Measurements from ENCODE around the gene ACOT11.

DNA sequence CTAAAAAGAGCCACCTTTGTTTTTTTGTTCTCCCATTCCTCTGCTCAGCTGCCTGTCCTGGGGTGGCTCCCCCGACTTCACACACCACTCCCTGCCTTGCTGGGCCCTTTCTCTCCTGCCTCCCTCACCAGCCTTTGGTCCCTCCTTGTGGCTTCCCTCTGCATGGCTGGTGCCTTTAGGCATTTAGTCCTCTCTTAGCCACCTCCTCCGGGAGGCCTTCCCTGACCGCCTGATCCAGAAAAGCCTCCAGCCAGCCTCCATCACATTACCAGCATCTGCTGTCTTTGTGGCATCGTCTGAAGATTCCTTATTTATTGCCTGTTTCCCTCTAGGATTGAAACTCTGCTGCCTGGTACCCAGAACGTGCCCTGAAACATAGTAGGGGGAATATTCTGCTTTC, 46.2 kb upstream of the ACOT11 start:
- TF ChIP-seq, protein P1, sequence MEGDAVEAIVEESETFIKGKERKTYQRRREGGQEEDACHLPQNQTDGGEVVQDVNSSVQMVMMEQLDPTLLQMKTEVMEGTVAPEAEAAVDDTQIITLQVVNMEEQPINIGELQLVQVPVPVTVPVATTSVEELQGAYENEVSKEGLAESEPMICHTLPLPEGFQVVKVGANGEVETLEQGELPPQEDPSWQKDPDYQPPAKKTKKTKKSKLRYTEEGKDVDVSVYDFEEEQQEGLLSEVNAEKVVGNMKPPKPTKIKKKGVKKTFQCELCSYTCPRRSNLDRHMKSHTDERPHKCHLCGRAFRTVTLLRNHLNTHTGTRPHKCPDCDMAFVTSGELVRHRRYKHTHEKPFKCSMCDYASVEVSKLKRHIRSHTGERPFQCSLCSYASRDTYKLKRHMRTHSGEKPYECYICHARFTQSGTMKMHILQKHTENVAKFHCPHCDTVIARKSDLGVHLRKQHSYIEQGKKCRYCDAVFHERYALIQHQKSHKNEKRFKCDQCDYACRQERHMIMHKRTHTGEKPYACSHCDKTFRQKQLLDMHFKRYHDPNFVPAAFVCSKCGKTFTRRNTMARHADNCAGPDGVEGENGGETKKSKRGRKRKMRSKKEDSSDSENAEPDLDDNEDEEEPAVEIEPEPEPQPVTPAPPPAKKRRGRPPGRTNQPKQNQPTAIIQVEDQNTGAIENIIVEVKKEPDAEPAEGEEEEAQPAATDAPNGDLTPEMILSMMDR (IDR thresholded peaks at IDR 0.05; ENCODE audit: low read length): no peak
- no peak for TF ChIP-seq EZH2 (optimal IDR thresholded peaks at IDR 0.05; ENCODE audit: low read depth, low read length)

Measured in MM.1S (cell line).